ENCODE measurements around the gene CDKAL1. TPM values are rescaled to one million over a fixed set of nuclear protein-coding genes. Genes with fewer than 3 reads are reported as not detected.
A peak's percentile ranks its signal among the peaks of the same experiment; 100 is the strongest.

The CDKAL1 gene
- total RNA-seq, 1 experiment from 2014 or later: 13.8 TPM

DNA sequence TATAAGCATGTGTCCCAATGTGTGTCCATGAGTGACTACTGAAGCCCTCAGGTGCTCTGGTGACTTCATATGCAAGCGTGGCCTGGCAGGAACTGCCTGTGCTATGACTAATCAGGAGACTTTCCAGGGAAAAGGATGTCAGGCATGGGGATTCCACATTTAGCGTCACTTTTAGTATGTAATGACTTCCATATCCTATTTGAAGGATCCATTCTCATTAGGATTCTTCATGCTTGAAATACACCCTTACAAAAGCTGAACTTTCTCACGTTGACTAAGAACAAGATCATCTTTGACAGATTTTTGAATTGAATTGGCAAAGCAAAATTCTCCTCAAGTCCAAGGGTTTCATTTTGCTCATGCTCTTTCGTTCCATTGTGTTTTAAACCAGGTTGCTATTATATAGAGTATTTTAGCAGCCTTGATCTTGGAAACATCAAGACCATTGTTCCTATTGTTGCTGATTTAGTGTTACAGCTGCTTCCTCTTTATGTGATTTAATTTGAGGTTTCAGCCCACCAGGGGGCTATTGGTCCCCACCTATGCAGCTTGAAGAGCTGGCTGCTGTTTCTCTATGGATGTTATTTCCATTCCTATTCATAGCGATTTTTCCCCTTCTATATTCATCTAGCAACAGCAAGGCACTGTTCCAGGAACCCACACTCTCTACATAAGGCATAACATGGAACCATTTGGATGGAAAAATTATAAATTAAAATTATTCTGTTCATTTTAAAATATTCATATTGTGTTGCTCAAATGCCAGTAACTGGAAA is 418.6 kb downstream of the CDKAL1 start:
- H3K79me2 ChIP-seq (ENCODE audit: low read length): no peaks in the 10 kb centered on the region
- H3K4me1 ChIP-seq (ENCODE audit: insufficient read depth, low read length): peaks cover 11% of the 10 kb centered on the region
- DNase-seq: peak; percentile 90
- H3K4me2 ChIP-seq (ENCODE audit: low read length): peak overlapping the region; percentile 17; the same call in 1 of the 2 replicates
- H3K9ac ChIP-seq (ENCODE audit: low read length): 0 out of 2 replicates have a peak overlapping the region, but pooled peaks have one; percentile 6
- TF ChIP-seq EZH2 (IDR thresholded peaks at IDR 0.05; ENCODE audit: low read length, unreplicated experiment): no peak
- TF ChIP-seq EZH2phosphoT487 (IDR thresholded peaks at IDR 0.05; ENCODE audit: borderline replicate concordance, low read length): no peak
- TF ChIP-seq, protein P1, sequence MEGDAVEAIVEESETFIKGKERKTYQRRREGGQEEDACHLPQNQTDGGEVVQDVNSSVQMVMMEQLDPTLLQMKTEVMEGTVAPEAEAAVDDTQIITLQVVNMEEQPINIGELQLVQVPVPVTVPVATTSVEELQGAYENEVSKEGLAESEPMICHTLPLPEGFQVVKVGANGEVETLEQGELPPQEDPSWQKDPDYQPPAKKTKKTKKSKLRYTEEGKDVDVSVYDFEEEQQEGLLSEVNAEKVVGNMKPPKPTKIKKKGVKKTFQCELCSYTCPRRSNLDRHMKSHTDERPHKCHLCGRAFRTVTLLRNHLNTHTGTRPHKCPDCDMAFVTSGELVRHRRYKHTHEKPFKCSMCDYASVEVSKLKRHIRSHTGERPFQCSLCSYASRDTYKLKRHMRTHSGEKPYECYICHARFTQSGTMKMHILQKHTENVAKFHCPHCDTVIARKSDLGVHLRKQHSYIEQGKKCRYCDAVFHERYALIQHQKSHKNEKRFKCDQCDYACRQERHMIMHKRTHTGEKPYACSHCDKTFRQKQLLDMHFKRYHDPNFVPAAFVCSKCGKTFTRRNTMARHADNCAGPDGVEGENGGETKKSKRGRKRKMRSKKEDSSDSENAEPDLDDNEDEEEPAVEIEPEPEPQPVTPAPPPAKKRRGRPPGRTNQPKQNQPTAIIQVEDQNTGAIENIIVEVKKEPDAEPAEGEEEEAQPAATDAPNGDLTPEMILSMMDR (conservative IDR thresholded peaks at IDR 0.05; ENCODE audit: low read depth, low read length): peak; percentile 29; the same call in 1 of the 2 replicates
- ChIA-PET CTCF (interaction anchor here (0.5 kb wide), 1 partner anchor 106 kb away, joined by 3 read pairs; no protein-coding TSS in a partner anchor), POLR2A (ENCODE audit: unreplicated experiment) (interaction anchor here (0.7 kb wide), 1 partner anchor 799 kb away, joined by 6 read pairs; no protein-coding TSS in a partner anchor)
- H3K27ac ChIP-seq (ENCODE audit: low read length): peak overlapping the region; percentile 60
- ATAC-seq: peak; percentile 98
- no peaks in the 10 kb centered on the region for H3K27me3 ChIP-seq (ENCODE audit: low read length)
- H4K20me1 ChIP-seq (ENCODE audit: low read length): no peaks in the 10 kb centered on the region
- intact Hi-C loops (cut with micrococcal nuclease): no loop called here
- BruUV-seq (replicated peaks): no TSS peak
- no peak overlapping the region for H3K4me3 ChIP-seq (ENCODE audit: low read length)
- H3K36me3 ChIP-seq (ENCODE audit: low read depth, low read length): no peaks in the 10 kb centered on the region
- no peaks in the 10 kb centered on the region for H3K9me2 ChIP-seq (replicated peaks; ENCODE audit: low read length)
- no peaks in the 10 kb centered on the region for H3K9me3 ChIP-seq (ENCODE audit: low read length)
- peak overlapping the region; percentile 47 for H2AFZ ChIP-seq (ENCODE audit: low read length)
- H3F3A ChIP-seq (ENCODE audit: low read length, unreplicated experiment): no peaks in the 10 kb centered on the region

DNA sequence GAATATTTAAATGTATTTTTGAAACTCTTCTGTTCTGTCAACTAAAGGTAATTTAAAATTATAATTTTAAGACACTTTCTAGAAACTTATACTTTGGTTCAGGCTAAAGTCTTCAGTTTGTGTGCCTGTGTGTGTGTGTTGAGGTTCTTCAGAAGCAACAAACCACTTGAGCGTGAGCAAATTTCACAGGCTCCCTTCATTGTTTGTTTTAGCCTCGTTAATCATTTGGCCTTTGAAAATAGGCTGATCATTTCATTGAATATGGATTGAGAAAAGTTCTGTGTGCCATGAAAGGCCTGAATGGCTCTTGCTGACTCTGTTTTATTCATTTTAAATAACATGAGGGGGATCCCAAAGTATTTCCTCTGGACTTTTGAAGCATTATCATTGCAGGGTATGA is 420.1 kb downstream of the CDKAL1 start:
- no peak for TF ChIP-seq EZH2phosphoT487 (IDR thresholded peaks at IDR 0.05; ENCODE audit: borderline replicate concordance, low read length)
- no peaks in the 10 kb centered on the region for H4K20me1 ChIP-seq (ENCODE audit: low read length)
- no peaks in the 10 kb centered on the region for H3F3A ChIP-seq (ENCODE audit: low read length, unreplicated experiment)
- H3K79me2 ChIP-seq (ENCODE audit: low read length): no peaks in the 10 kb centered on the region
- intact Hi-C loops (cut with micrococcal nuclease): no loop called here
- no peak overlapping the region for H2AFZ ChIP-seq (ENCODE audit: low read length)
- H3K27ac ChIP-seq (ENCODE audit: low read length): no peak overlapping the region
- ATAC-seq (no peak), DNase-seq (no peak)
- H3K4me1 ChIP-seq (ENCODE audit: insufficient read depth, low read length): peaks cover 11% of the 10 kb centered on the region
- ChIA-PET CTCF (no interaction called here), POLR2A (ENCODE audit: unreplicated experiment) (no interaction called here)
- H3K4me2 ChIP-seq (ENCODE audit: low read length): no peak overlapping the region
- H3K4me3 ChIP-seq (ENCODE audit: low read length): no peak overlapping the region
- H3K9ac ChIP-seq (ENCODE audit: low read length): no peak overlapping the region
- no peaks in the 10 kb centered on the region for H3K9me2 ChIP-seq (replicated peaks; ENCODE audit: low read length)
- no TSS peak for BruUV-seq (replicated peaks)
- no peaks in the 10 kb centered on the region for H3K9me3 ChIP-seq (ENCODE audit: low read length)
- no peaks in the 10 kb centered on the region for H3K36me3 ChIP-seq (ENCODE audit: low read depth, low read length)
- H3K27me3 ChIP-seq (ENCODE audit: low read length): no peaks in the 10 kb centered on the region

DNA sequence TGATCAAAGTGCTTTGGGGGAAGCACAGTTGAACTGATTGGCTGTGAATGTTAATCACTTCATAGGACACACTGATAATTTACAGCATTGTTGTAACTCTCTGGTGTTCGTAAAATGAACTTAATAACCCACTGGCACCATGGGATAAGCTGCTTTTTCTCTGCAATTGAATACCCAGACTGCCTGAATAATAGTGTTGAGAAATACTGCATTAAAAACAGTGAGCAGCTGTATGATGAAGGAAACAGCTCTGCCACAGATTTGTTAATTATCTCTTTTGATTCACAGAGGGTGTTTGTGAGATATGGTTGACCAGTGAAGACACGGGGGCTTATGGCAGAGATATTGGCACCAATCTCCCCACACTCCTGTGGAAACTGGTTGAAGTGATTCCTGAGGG is 420.9 kb downstream of the CDKAL1 start:
- intact Hi-C loops (cut with micrococcal nuclease): no loop called here

More for the DNA sequence above, 420.9 kb downstream of the CDKAL1 start:
- no peak for ATAC-seq
- ChIA-PET CTCF (no interaction called here), POLR2A (ENCODE audit: unreplicated experiment) (no interaction called here)
- Histone ChIP-seq H3K9me2 (replicated peaks; ENCODE audit: low read length) (no peaks in the 10 kb centered on the region), H3K4me2 (ENCODE audit: low read length) (no peak overlapping the region), H3K36me3 (ENCODE audit: low read depth, low read length) (no peaks in the 10 kb centered on the region), H3K27ac (ENCODE audit: low read length) (no peak overlapping the region), H3K27me3 (ENCODE audit: low read length) (no peaks in the 10 kb centered on the region), H2AFZ (ENCODE audit: low read length) (no peak overlapping the region), H3K79me2 (ENCODE audit: low read length) (no peaks in the 10 kb centered on the region), H3K4me1 (ENCODE audit: insufficient read depth, low read length) (peaks cover 11% of the 10 kb centered on the region), H3F3A (ENCODE audit: low read length, unreplicated experiment) (no peaks in the 10 kb centered on the region), H3K4me3 (ENCODE audit: low read length) (no peak overlapping the region), H3K9ac (ENCODE audit: low read length) (no peak overlapping the region), H4K20me1 (ENCODE audit: low read length) (no peaks in the 10 kb centered on the region), H3K9me3 (ENCODE audit: low read length) (no peaks in the 10 kb centered on the region)
- BruUV-seq (replicated peaks): no TSS peak
- no peak for TF ChIP-seq EZH2 (IDR thresholded peaks at IDR 0.05; ENCODE audit: low read length, unreplicated experiment)
- no peak for TF ChIP-seq EZH2phosphoT487 (IDR thresholded peaks at IDR 0.05; ENCODE audit: borderline replicate concordance, low read length)
- TF ChIP-seq, protein P1 (conservative IDR thresholded peaks at IDR 0.05; ENCODE audit: low read depth, low read length): no peak
- DNase-seq: no peak
